Activated naive CD8-positive, alpha-beta T cell treated with anti-CD3 and anti-CD28 coated beads, Interleukin-2, amount 10 ng/mL, durations not matched to agents 7 days and 5 days (primary cell): Measurements from ENCODE around the gene VIPR1. TPM values are rescaled to one million over a fixed set of nuclear protein-coding genes. Genes with fewer than 3 reads are reported as not detected.

Experiments used
- ATAC-seq: fragments of 150-1000 bp; cut with Tn5 transposase; one replicate; pipeline ENCODE4 v1.10.0; 2021; ENCODE audit warnings: low read depth, moderate library complexity
- POLR2A ChIA-PET: fragments of 350-600 bp; sonication (Branson Sonifier 250); formaldehyde crosslinking; loops from one replicate; lab custom pipeline; 2021; ENCODE audit warnings: antibody characterized with exemption; lab: Charles Lee
- DNase-seq: peaks from one replicate; pipeline ENCODE4 v3.0.0; 2021
- H3K27ac Mint-ChIP-seq: one replicate; pipeline ENCODE4 v1.8.0; 2022; ENCODE audit warnings: mild to moderate bottlenecking, mixed read lengths
- H3K27me3 Mint-ChIP-seq: one replicate; pipeline ENCODE4 v1.8.0; 2022; ENCODE audit warnings: mild to moderate bottlenecking, moderate library complexity, mixed read lengths
- H3K36me3 Mint-ChIP-seq: one replicate; pipeline ENCODE4 v1.8.0; 2021; ENCODE audit warnings: mild to moderate bottlenecking, mixed read lengths
- H3K4me1 Mint-ChIP-seq: one replicate; pipeline ENCODE4 v1.8.0; 2021; ENCODE audit warnings: mixed read lengths
- H3K4me3 Mint-ChIP-seq: one replicate; pipeline ENCODE4 v1.8.0; 2022; ENCODE audit warnings: mild to moderate bottlenecking, moderate library complexity, mixed read lengths
- H3K9me3 Mint-ChIP-seq: one replicate; pipeline ENCODE4 v1.8.0; 2021; ENCODE audit warnings: mixed read lengths
- total RNA-seq, 2 experiments: library from RNA; stranded (reverse); gene quantifications; one replicate each; pipeline ENCODE4 v1.2.3, GENCODE V29; 2021

The VIPR1 gene
- total RNA-seq, 2 experiments from 2014 or later = 22.3 to 26.9 TPM

GRCh38 chr3:42509111-42509510 lies 6.7 kb downstream of the VIPR1 start:
- POLR2A ChIA-PET = no interaction called here
- no peak for DNase-seq
- no peak for ATAC-seq
- Mint-ChIP-seq H3K27me3 (no peaks in the 10 kb centered on the region), H3K27ac (no peak overlapping the region), H3K9me3 (no peaks in the 10 kb centered on the region), H3K36me3 (peaks cover 4% of the 10 kb centered on the region), H3K4me1 (peaks cover 31% of the 10 kb centered on the region), H3K4me3 (no peak overlapping the region)

GRCh38 chr3:42510325-42510724 lies 7.9 kb downstream of the VIPR1 start:
- no peaks in the 10 kb centered on the region for H3K27me3 Mint-ChIP-seq
- ATAC-seq (no peak), DNase-seq (no peak)
- peaks cover 29% of the 10 kb centered on the region for H3K4me1 Mint-ChIP-seq
- no peak overlapping the region for H3K27ac Mint-ChIP-seq
- no peaks in the 10 kb centered on the region for H3K9me3 Mint-ChIP-seq
- peaks cover 4% of the 10 kb centered on the region for H3K36me3 Mint-ChIP-seq
- POLR2A ChIA-PET = no interaction called here
- no peak overlapping the region for H3K4me3 Mint-ChIP-seq

- no peak overlapping the region for H3K27ac Mint-ChIP-seq
- no peaks in the 10 kb centered on the region for H3K9me3 Mint-ChIP-seq
- POLR2A ChIA-PET = no interaction called here
- DNase-seq (no peak), ATAC-seq (no peak)
- H3K4me1 Mint-ChIP-seq = peaks cover 29% of the 10 kb centered on the region
- H3K36me3 Mint-ChIP-seq = peaks cover 4% of the 10 kb centered on the region
- H3K27me3 Mint-ChIP-seq = no peaks in the 10 kb centered on the region
- H3K4me3 Mint-ChIP-seq = no peak overlapping the region
Observed at GRCh38 chr3:42511201-42511600, 8.8 kb downstream of the VIPR1 start.

GRCh38 chr3:42511736-42512135 lies 9.3 kb downstream of the VIPR1 start:
- Mint-ChIP-seq H3K36me3 (peaks cover 4% of the 10 kb centered on the region), H3K4me3 (no peak overlapping the region), H3K27ac (no peak overlapping the region), H3K4me1 (peaks cover 29% of the 10 kb centered on the region), H3K9me3 (no peaks in the 10 kb centered on the region), H3K27me3 (no peaks in the 10 kb centered on the region)
- POLR2A ChIA-PET = interaction anchor here (0.7 kb wide), 1 partner anchor 10 kb away, joined by 4 read pairs; the partner anchor contains the start of gene VIPR1
- no peak for DNase-seq
- ATAC-seq = no peak

GRCh38 chr3:42513121-42513520 lies 10.7 kb downstream of the VIPR1 start:
- no peak overlapping the region for H3K27ac Mint-ChIP-seq
- POLR2A ChIA-PET = interaction anchor here (1.4 kb wide), 1 partner anchor 11 kb away, joined by 6 read pairs; the partner anchor contains the start of gene VIPR1
- peaks cover 4% of the 10 kb centered on the region for H3K36me3 Mint-ChIP-seq
- H3K9me3 Mint-ChIP-seq = no peaks in the 10 kb centered on the region
- H3K27me3 Mint-ChIP-seq = no peaks in the 10 kb centered on the region
- ATAC-seq (no peak), DNase-seq (no peak)
- H3K4me3 Mint-ChIP-seq = no peak overlapping the region
- H3K4me1 Mint-ChIP-seq = peaks cover 17% of the 10 kb centered on the region

GRCh38 chr3:42513521-42513920 lies 11.1 kb downstream of the VIPR1 start:
- POLR2A ChIA-PET = interaction anchor here (1.4 kb wide), 1 partner anchor 11 kb away, joined by 6 read pairs; the partner anchor contains the start of gene VIPR1
- peak overlapping the region; percentile 4 for H3K27ac Mint-ChIP-seq
- H3K27me3 Mint-ChIP-seq = no peaks in the 10 kb centered on the region
- ATAC-seq (no peak), DNase-seq (no peak)
- H3K4me3 Mint-ChIP-seq = no peak overlapping the region
- H3K9me3 Mint-ChIP-seq = no peaks in the 10 kb centered on the region
- H3K4me1 Mint-ChIP-seq = peaks cover 15% of the 10 kb centered on the region
- H3K36me3 Mint-ChIP-seq = peaks cover 4% of the 10 kb centered on the region

GRCh38 chr3:42514876-42515275 lies 12.4 kb downstream of the VIPR1 start:
- H3K9me3 Mint-ChIP-seq = no peaks in the 10 kb centered on the region
- ATAC-seq (no peak), DNase-seq (no peak)
- H3K27ac Mint-ChIP-seq = no peak overlapping the region
- POLR2A ChIA-PET = no interaction called here
- no peak overlapping the region for H3K4me3 Mint-ChIP-seq
- H3K4me1 Mint-ChIP-seq = peaks cover 19% of the 10 kb centered on the region
- H3K27me3 Mint-ChIP-seq = no peaks in the 10 kb centered on the region
- peaks cover 3% of the 10 kb centered on the region for H3K36me3 Mint-ChIP-seq

GRCh38 chr3:42515391-42515916 lies 13.0 kb downstream of the VIPR1 start:
- H3K36me3 Mint-ChIP-seq = no peaks in the 10 kb centered on the region
- no peak for DNase-seq
- H3K4me3 Mint-ChIP-seq = no peak overlapping the region
- POLR2A ChIA-PET = no interaction called here
- no peaks in the 10 kb centered on the region for H3K9me3 Mint-ChIP-seq
- ATAC-seq = no peak
- no peaks in the 10 kb centered on the region for H3K27me3 Mint-ChIP-seq
- peaks cover 21% of the 10 kb centered on the region for H3K4me1 Mint-ChIP-seq
- H3K27ac Mint-ChIP-seq = no peak overlapping the region

GRCh38 chr3:42515976-42516375 lies 13.5 kb downstream of the VIPR1 start:
- Mint-ChIP-seq H3K27ac (no peak overlapping the region), H3K27me3 (no peaks in the 10 kb centered on the region), H3K9me3 (no peaks in the 10 kb centered on the region), H3K36me3 (no peaks in the 10 kb centered on the region), H3K4me3 (no peak overlapping the region), H3K4me1 (peaks cover 23% of the 10 kb centered on the region)
- POLR2A ChIA-PET = no interaction called here
- DNase-seq (no peak), ATAC-seq (no peak)

GRCh38 chr3:42516443-42516842 lies 14.0 kb downstream of the VIPR1 start:
- H3K36me3 Mint-ChIP-seq = no peaks in the 10 kb centered on the region
- H3K4me3 Mint-ChIP-seq = no peak overlapping the region
- ATAC-seq (no peak), DNase-seq (no peak)
- no peaks in the 10 kb centered on the region for H3K27me3 Mint-ChIP-seq
- no peak overlapping the region for H3K27ac Mint-ChIP-seq
- H3K4me1 Mint-ChIP-seq = peaks cover 20% of the 10 kb centered on the region
- POLR2A ChIA-PET = no interaction called here
- H3K9me3 Mint-ChIP-seq = no peaks in the 10 kb centered on the region

- Mint-ChIP-seq H3K27me3 (no peaks in the 10 kb centered on the region), H3K36me3 (no peaks in the 10 kb centered on the region), H3K4me3 (no peak overlapping the region), H3K4me1 (peaks cover 14% of the 10 kb centered on the region), H3K9me3 (no peaks in the 10 kb centered on the region), H3K27ac (no peak overlapping the region)
- DNase-seq (no peak), ATAC-seq (no peak)
- POLR2A ChIA-PET = no interaction called here
Observed at GRCh38 chr3:42517117-42517516, 14.7 kb downstream of the VIPR1 start.

- no peak overlapping the region for H3K4me3 Mint-ChIP-seq
- no peak overlapping the region for H3K27ac Mint-ChIP-seq
- no peaks in the 10 kb centered on the region for H3K36me3 Mint-ChIP-seq
- DNase-seq = peak; percentile 57
- H3K27me3 Mint-ChIP-seq = no peaks in the 10 kb centered on the region
- POLR2A ChIA-PET = interaction anchor here (1.3 kb wide), 1 partner anchor 17 kb away, joined by 5 read pairs; the partner anchor contains the start of gene VIPR1
- no peaks in the 10 kb centered on the region for H3K9me3 Mint-ChIP-seq
- H3K4me1 Mint-ChIP-seq = peaks cover 14% of the 10 kb centered on the region
- peak; percentile 63 for ATAC-seq
Observed at GRCh38 chr3:42518800-42519567, 16.5 kb downstream of the VIPR1 start.

GRCh38 chr3:42519568-42519962 lies 17.1 kb downstream of the VIPR1 start:
- peak; percentile 41 for ATAC-seq
- Mint-ChIP-seq H3K27ac (peak overlapping the region; percentile 66), H3K36me3 (no peaks in the 10 kb centered on the region), H3K4me1 (peaks cover 14% of the 10 kb centered on the region), H3K27me3 (no peaks in the 10 kb centered on the region), H3K9me3 (no peaks in the 10 kb centered on the region), H3K4me3 (peak overlapping the region; percentile 0)
- POLR2A ChIA-PET = interaction anchor here (1.3 kb wide), 1 partner anchor 17 kb away, joined by 5 read pairs; the partner anchor contains the start of gene VIPR1
- DNase-seq = no peak

GRCh38 chr3:42520336-42520735 lies 17.9 kb downstream of the VIPR1 start:
- no peaks in the 10 kb centered on the region for H3K36me3 Mint-ChIP-seq
- H3K4me3 Mint-ChIP-seq = peak overlapping the region; percentile 18
- H3K4me1 Mint-ChIP-seq = peaks cover 14% of the 10 kb centered on the region
- H3K27me3 Mint-ChIP-seq = no peaks in the 10 kb centered on the region
- no peak for ATAC-seq
- DNase-seq = no peak
- no peaks in the 10 kb centered on the region for H3K9me3 Mint-ChIP-seq
- H3K27ac Mint-ChIP-seq = peak overlapping the region; percentile 66
- POLR2A ChIA-PET = interaction anchor here (1.3 kb wide), 1 partner anchor 18 kb away, joined by 5 read pairs; the partner anchor contains the start of gene VIPR1
